Fibroblast of upper back skin (primary cell): ENCODE measurements around the gene DCLK2.

Experiments
- DNase-seq: peaks from one replicate; pipeline ENCODE4 v3.0.0-alpha.2; 2013

Gene DCLK2

GRCh38 chr4:150078041-150078578 lies at the start of gene DCLK2:
DCLK2 (plus strand) TSS chr4:150078445; CDS start chr4:150079028, 583 bp downstream.
- DNase-seq, result peak; percentile 91

GRCh38 chr4:150032541-150032940 lies 45.7 kb upstream of the DCLK2 start:
- DNase-seq, result no peak

- peak; percentile 76 for DNase-seq
Observed at GRCh38 chr4:150033081-150033480, 45.2 kb upstream of the DCLK2 start.

GRCh38 chr4:150033901-150034300 lies 44.3 kb upstream of the DCLK2 start:
- peak; percentile 80 for DNase-seq

GRCh38 chr4:150037251-150037856 lies 40.9 kb upstream of the DCLK2 start:
- no peak for DNase-seq

GRCh38 chr4:150038335-150039076 lies 39.7 kb upstream of the DCLK2 start:
- DNase-seq, result no peak

- DNase-seq, result no peak
Observed at GRCh38 chr4:150039274-150040127, 38.7 kb upstream of the DCLK2 start.

GRCh38 chr4:150044517-150044916 lies 33.7 kb upstream of the DCLK2 start:
- no peak for DNase-seq

GRCh38 chr4:150045410-150045809 lies 32.8 kb upstream of the DCLK2 start:
- peak; percentile 45 for DNase-seq

GRCh38 chr4:150046728-150047217 lies 31.5 kb upstream of the DCLK2 start:
- no peak for DNase-seq

- no peak for DNase-seq
Observed at GRCh38 chr4:150047546-150047945, 30.7 kb upstream of the DCLK2 start.

GRCh38 chr4:150049682-150050081 lies 28.6 kb upstream of the DCLK2 start:
- no peak for DNase-seq

- DNase-seq, result no peak
Observed at GRCh38 chr4:150050566-150050965, 27.7 kb upstream of the DCLK2 start.

- DNase-seq, result no peak
Observed at GRCh38 chr4:150051111-150051510, 27.1 kb upstream of the DCLK2 start.

GRCh38 chr4:150055467-150055866 lies 22.8 kb upstream of the DCLK2 start:
- DNase-seq, result no peak

- peak; percentile 56 for DNase-seq
Observed at GRCh38 chr4:150056569-150056968, 21.7 kb upstream of the DCLK2 start.

- DNase-seq, result no peak
Observed at GRCh38 chr4:150061086-150061776, 17.0 kb upstream of the DCLK2 start.

- DNase-seq, result no peak
Observed at GRCh38 chr4:150063128-150063527, 15.1 kb upstream of the DCLK2 start.

- no peak for DNase-seq
Observed at GRCh38 chr4:150065740-150066139, 12.5 kb upstream of the DCLK2 start.

GRCh38 chr4:150067859-150068258 lies 10.4 kb upstream of the DCLK2 start:
- DNase-seq, result no peak

GRCh38 chr4:150068300-150068960 lies 9.8 kb upstream of the DCLK2 start:
- DNase-seq, result no peak

GRCh38 chr4:150069353-150069752 lies 8.9 kb upstream of the DCLK2 start:
- no peak for DNase-seq
